ENCODE measurements around the gene PATJ.
"Not testable (repeated sequence)": the region's sequence is repeated elsewhere in the genome, so short reads cannot be mapped to it uniquely, and the experiment has no call there.

PATJ gene

GRCh38 chr1:61812916-61813315, 70.6 kb downstream of the PATJ start:
- no peak for TF ChIP-seq SPI1 (IDR thresholded peaks at IDR 0.05; ENCODE audit: low read depth, low read length)
- FAIRE-seq (no peak), DNase-seq (ENCODE audit: insufficient read length, low spot score) (no peak)

GRCh38 chr1:61816191-61816590, 73.9 kb downstream of the PATJ start:
- no peak for DNase-seq (ENCODE audit: insufficient read length, low spot score)
- no peak for FAIRE-seq

GRCh38 chr1:61818992-61819391, 76.7 kb downstream of the PATJ start:
- FAIRE-seq (no peak), DNase-seq (ENCODE audit: insufficient read length, low spot score) (no peak)
- TF ChIP-seq POU2F2 (IDR thresholded peaks at IDR 0.05; ENCODE audit: low read depth, low read length) (no peak), POLR2AphosphoS5 (IDR thresholded peaks at IDR 0.05; ENCODE audit: low read depth, low read length) (no peak), SPI1 (IDR thresholded peaks at IDR 0.05; ENCODE audit: low read depth, low read length) (no peak), POLR2A (IDR thresholded peaks at IDR 0.05; ENCODE audit: low read depth, low read length) (no peak), TAF1 (IDR thresholded peaks at IDR 0.05; ENCODE audit: low read depth, low read length) (no peak), PAX5 (IDR thresholded peaks at IDR 0.05; ENCODE audit: insufficient read depth, low read length, severe bottlenecking) (no peak)

More at GRCh38 chr1:61816191-61816590, 73.9 kb downstream of the PATJ start:
- no peak for TF ChIP-seq PAX5 (IDR thresholded peaks at IDR 0.05; ENCODE audit: insufficient read depth, low read length, severe bottlenecking)
- no peak for TF ChIP-seq POLR2A (IDR thresholded peaks at IDR 0.05; ENCODE audit: low read depth, low read length)
- no peak for TF ChIP-seq POU2F2 (IDR thresholded peaks at IDR 0.05; ENCODE audit: low read depth, low read length)
- no peak for TF ChIP-seq TAF1 (IDR thresholded peaks at IDR 0.05; ENCODE audit: low read depth, low read length)
- no peak for TF ChIP-seq SPI1 (IDR thresholded peaks at IDR 0.05; ENCODE audit: low read depth, low read length)
- no peak for TF ChIP-seq POLR2AphosphoS5 (IDR thresholded peaks at IDR 0.05; ENCODE audit: low read depth, low read length)

- FAIRE-seq (no peak), DNase-seq (ENCODE audit: insufficient read length, low spot score) (no peak)
- TF ChIP-seq POU2F2 (IDR thresholded peaks at IDR 0.05; ENCODE audit: low read depth, low read length): no peak
- no peak for TF ChIP-seq PAX5 (IDR thresholded peaks at IDR 0.05; ENCODE audit: insufficient read depth, low read length, severe bottlenecking)
- no peak for TF ChIP-seq TAF1 (IDR thresholded peaks at IDR 0.05; ENCODE audit: low read depth, low read length)
- no peak for TF ChIP-seq POLR2AphosphoS5 (IDR thresholded peaks at IDR 0.05; ENCODE audit: low read depth, low read length)
- no peak for TF ChIP-seq SPI1 (IDR thresholded peaks at IDR 0.05; ENCODE audit: low read depth, low read length)
- TF ChIP-seq POLR2A (IDR thresholded peaks at IDR 0.05; ENCODE audit: low read depth, low read length): no peak
These were observed 77.1 kb downstream of the PATJ start for GRCh38 chr1:61819421-61819820.

GRCh38 chr1:61825393-61825792, 83.1 kb downstream of the PATJ start:
- FAIRE-seq: no peak
- no peak for TF ChIP-seq PAX5 (IDR thresholded peaks at IDR 0.05; ENCODE audit: insufficient read depth, low read length, severe bottlenecking)
- no peak for TF ChIP-seq TAF1 (IDR thresholded peaks at IDR 0.05; ENCODE audit: low read depth, low read length)
- TF ChIP-seq POU2F2 (IDR thresholded peaks at IDR 0.05; ENCODE audit: low read depth, low read length): no peak
- no peak for TF ChIP-seq SPI1 (IDR thresholded peaks at IDR 0.05; ENCODE audit: low read depth, low read length)
- no peak for TF ChIP-seq POLR2A (IDR thresholded peaks at IDR 0.05; ENCODE audit: low read depth, low read length)
- TF ChIP-seq POLR2AphosphoS5 (IDR thresholded peaks at IDR 0.05; ENCODE audit: low read depth, low read length): no peak
- no peak for DNase-seq (ENCODE audit: insufficient read length, low spot score)

GRCh38 chr1:61828805-61829204, 86.5 kb downstream of the PATJ start:
- no peak for TF ChIP-seq POLR2AphosphoS5 (IDR thresholded peaks at IDR 0.05; ENCODE audit: low read depth, low read length)
- no peak for TF ChIP-seq POU2F2 (IDR thresholded peaks at IDR 0.05; ENCODE audit: low read depth, low read length)
- TF ChIP-seq SPI1 (IDR thresholded peaks at IDR 0.05; ENCODE audit: low read depth, low read length): no peak
- no peak for TF ChIP-seq PAX5 (IDR thresholded peaks at IDR 0.05; ENCODE audit: insufficient read depth, low read length, severe bottlenecking)
- no peak for TF ChIP-seq TAF1 (IDR thresholded peaks at IDR 0.05; ENCODE audit: low read depth, low read length)
- TF ChIP-seq POLR2A (IDR thresholded peaks at IDR 0.05; ENCODE audit: low read depth, low read length): no peak
- FAIRE-seq (no peak), DNase-seq (ENCODE audit: insufficient read length, low spot score) (no peak)

- FAIRE-seq: no peak
- TF ChIP-seq PAX5 (IDR thresholded peaks at IDR 0.05; ENCODE audit: insufficient read depth, low read length, severe bottlenecking) (no peak), POU2F2 (IDR thresholded peaks at IDR 0.05; ENCODE audit: low read depth, low read length) (no peak), POLR2AphosphoS5 (IDR thresholded peaks at IDR 0.05; ENCODE audit: low read depth, low read length) (no peak)
- DNase-seq (ENCODE audit: insufficient read length, low spot score): no peak
These were observed 94.4 kb downstream of the PATJ start for GRCh38 chr1:61836649-61837048.

- not testable (repeated sequence) for FAIRE-seq; DNase-seq (ENCODE audit: insufficient read length, low spot score)
These were observed 95.3 kb downstream of the PATJ start for GRCh38 chr1:61837607-61838006.

GRCh38 chr1:61839679-61840078, 97.4 kb downstream of the PATJ start:
- FAIRE-seq (no peak), DNase-seq (ENCODE audit: insufficient read length, low spot score) (no peak)
- TF ChIP-seq TAF1 (IDR thresholded peaks at IDR 0.05; ENCODE audit: low read depth, low read length): no peak
- TF ChIP-seq POLR2AphosphoS5 (IDR thresholded peaks at IDR 0.05; ENCODE audit: low read depth, low read length): no peak
- no peak for TF ChIP-seq PAX5 (IDR thresholded peaks at IDR 0.05; ENCODE audit: insufficient read depth, low read length, severe bottlenecking)
- TF ChIP-seq POU2F2 (IDR thresholded peaks at IDR 0.05; ENCODE audit: low read depth, low read length): no peak
- no peak for TF ChIP-seq POLR2A (IDR thresholded peaks at IDR 0.05; ENCODE audit: low read depth, low read length)
- no peak for TF ChIP-seq SPI1 (IDR thresholded peaks at IDR 0.05; ENCODE audit: low read depth, low read length)

- TF ChIP-seq POLR2AphosphoS5 (IDR thresholded peaks at IDR 0.05; ENCODE audit: low read depth, low read length): no peak
- no peak for TF ChIP-seq PAX5 (IDR thresholded peaks at IDR 0.05; ENCODE audit: insufficient read depth, low read length, severe bottlenecking)
- TF ChIP-seq TAF1 (IDR thresholded peaks at IDR 0.05; ENCODE audit: low read depth, low read length): no peak
- no peak for TF ChIP-seq SPI1 (IDR thresholded peaks at IDR 0.05; ENCODE audit: low read depth, low read length)
- no peak for FAIRE-seq
- no peak for DNase-seq (ENCODE audit: insufficient read length, low spot score)
These were observed 99.8 kb downstream of the PATJ start for GRCh38 chr1:61842036-61842435.
